WERI-Rb-1 (cell line): ENCODE results near the gene SUPT4H1.

Experiments
- DNase-seq: peaks from one replicate; pipeline ENCODE4 v3.0.0-alpha.2; 2020
- H3K27ac ChIP-seq: fragments of 250-450 bp; sonication (Bioruptor Pico); 2 replicates; pipeline ENCODE4 v1.5.1; 2020; ENCODE audit warnings: mild to moderate bottlenecking, moderate library complexity
- H3K27me3 ChIP-seq: fragments of 250-450 bp; sonication (Bioruptor Pico); 2 replicates; pipeline ENCODE4 v1.5.1; 2021; ENCODE audit warnings: mild to moderate bottlenecking, low read depth, moderate library complexity; ENCODE audit not compliant: insufficient read depth, severe bottlenecking
- H3K36me3 ChIP-seq: fragments of 250-450 bp; sonication (Bioruptor Pico); 2 replicates; pipeline ENCODE4 v1.5.1; 2020; ENCODE audit warnings: mild to moderate bottlenecking, moderate library complexity
- H3K4me3 ChIP-seq: 2 replicates; pipeline ENCODE4 v1.5.1; 2011; ENCODE audit warnings: low read depth, mild to moderate bottlenecking, control low read depth, low read length
- H3K9me3 ChIP-seq: fragments of 250-450 bp; sonication (Bioruptor Pico); 2 replicates; pipeline ENCODE4 v1.5.1; 2021; ENCODE audit warnings: mild to moderate bottlenecking, moderate library complexity; ENCODE audit not compliant: severe bottlenecking
- CTCF ChIP-seq: IDR thresholded peaks from 2 replicates; pipeline ENCODE4 v1.5.1; 2011; ENCODE audit warnings: low read depth, mild to moderate bottlenecking, control low read depth, inconsistent platforms, low read length

Gene SUPT4H1

GRCh38 chr17:58396173-58396572 lies 44.2 kb upstream of the SUPT4H1 start:
- DNase-seq: no peak
- TF ChIP-seq CTCF: no peak
- Histone ChIP-seq H3K27ac (no peak overlapping the region), H3K4me3 (no peak overlapping the region), H3K9me3 (no peaks in the 10 kb centered on the region), H3K36me3 (no peaks in the 10 kb centered on the region), H3K27me3 (no peaks in the 10 kb centered on the region)

GRCh38 chr17:58394534-58395223 lies 42.7 kb upstream of the SUPT4H1 start:
- no peak for TF ChIP-seq CTCF
- Histone ChIP-seq H3K9me3 (no peaks in the 10 kb centered on the region), H3K4me3 (no peak overlapping the region), H3K27ac (no peak overlapping the region), H3K36me3 (no peaks in the 10 kb centered on the region), H3K27me3 (no peaks in the 10 kb centered on the region)
- DNase-seq: no peak

GRCh38 chr17:58391302-58391984 lies 39.4 kb upstream of the SUPT4H1 start:
- Histone ChIP-seq H3K9me3 (no peaks in the 10 kb centered on the region), H3K36me3 (no peaks in the 10 kb centered on the region), H3K27me3 (no peaks in the 10 kb centered on the region), H3K4me3 (no peak overlapping the region), H3K27ac (no peak overlapping the region)
- no peak for TF ChIP-seq CTCF
- no peak for DNase-seq

- Histone ChIP-seq H3K4me3 (no peak overlapping the region), H3K27ac (no peak overlapping the region), H3K27me3 (no peaks in the 10 kb centered on the region), H3K36me3 (no peaks in the 10 kb centered on the region), H3K9me3 (no peaks in the 10 kb centered on the region)
- no peak for TF ChIP-seq CTCF
- no peak for DNase-seq
Measured at GRCh38 chr17:58390884-58391283, 38.9 kb upstream of the SUPT4H1 start.

- no peak overlapping the region for H3K27ac ChIP-seq
- H3K9me3 ChIP-seq: no peaks in the 10 kb centered on the region
- no peaks in the 10 kb centered on the region for H3K27me3 ChIP-seq
- H3K36me3 ChIP-seq: no peaks in the 10 kb centered on the region
- DNase-seq: no peak
- H3K4me3 ChIP-seq: no peak overlapping the region
- no peak for TF ChIP-seq CTCF
Measured at GRCh38 chr17:58388302-58389190, 36.5 kb upstream of the SUPT4H1 start.
